Gastrocnemius medialis (tissue), 4 donors: ENCODE measurements around the gene LIFR. TPM values are rescaled to one million over a fixed set of nuclear protein-coding genes. Genes with fewer than 3 reads are reported as not detected.

Experiments
- ATAC-seq, 2 donors: fragments of 150-250 bp; one replicate each; pipeline ENCODE4 v1.9.1; 2016
- DNase-seq, 2 donors: peaks; one replicate each; pipeline ENCODE4 v3.0.0-alpha.2; 2019
- H3K27ac ChIP-seq, 4 donors: fragments of 200-600 bp; sonication (generic); 1 replicate in 1 of 4; 2 replicates in 3 of 4; pipeline ENCODE4 v1.5.1; 2016 to 2018; ENCODE audit warnings: mild to moderate bottlenecking in 2 of 4, moderate library complexity in 1 of 4
- H3K27me3 ChIP-seq, 3 donors: fragments of 200-600 bp; sonication (generic) in 2 of 3; 1 replicate in 1 of 3; 2 replicates in 2 of 3; pipeline versions ENCODE4 v1.5.1 to v1.6.0; 2016 to 2019; ENCODE audit warnings: mild to moderate bottlenecking in 1 of 3, moderate library complexity in 1 of 3
- H3K36me3 ChIP-seq, 2 donors: fragments of 200-600 bp; sonication (generic) in 1 of 2; one replicate each; pipeline ENCODE4 v1.5.1; 2017 to 2018
- H3K4me1 ChIP-seq, 2 donors: fragments of 200-600 bp; sonication (generic) in 1 of 2; one replicate each; pipeline ENCODE4 v1.5.1; 2016 to 2017; ENCODE audit warnings: mild to moderate bottlenecking in 2 of 2
- H3K4me3 ChIP-seq, 4 donors: fragments of 200-600 bp; sonication (generic) in 3 of 4; 1 replicate in 1 of 4; 2 replicates in 3 of 4; pipeline ENCODE4 v1.5.1; 2016 to 2019; ENCODE audit warnings: mild to moderate bottlenecking in 2 of 4
- H3K9me3 ChIP-seq, 3 donors: fragments of 200-600 bp; sonication (generic) in 2 of 3; 1 replicate in 1 of 3; 2 replicates in 2 of 3; pipeline ENCODE4 v1.5.1; 2016 to 2019
- POLR2A ChIP-seq, 2 donors: fragments of 450-650 bp; IDR thresholded peaks; one replicate each; pipeline ENCODE4 v1.6.1; 2017; ENCODE audit warnings: antibody characterized with exemption in 2 of 2, mild to moderate bottlenecking in 2 of 2, moderate library complexity in 2 of 2
- in situ Hi-C, 4 donors: fragments of 200-750 bp; cut with MboI; loops; one replicate each; pipeline versions ENCODE4 v1.15.0 to v1.8.0; 2017; ENCODE audit warnings: low sequenced_read_pairs in 4 of 4
- intact Hi-C: fragments of 100-400 bp; cut with DNase I; formaldehyde crosslinking; loops from one replicate; pipeline ENCODE4 v1.15.1; 2023; ENCODE audit warnings: low total_unique reads
- total RNA-seq, 4 donors: library from RNA; depleted of rRNA; stranded (reverse); fragments of >200 nt; gene quantifications; one replicate each; pipeline versions ENCODE4 v1.1.0 to v1.2.3, GENCODE V29; 2016
- TF ChIP-seq, protein P1 (sequence below), 5 experiments: fragments of 450-650 bp in 3 of 5; fragments of 200-600 bp in 2 of 5; sonication (generic) in 2 of 5; IDR thresholded peaks in 4 of 5; conservative IDR thresholded peaks in 1 of 5; 1 replicate in 4 of 5; 2 replicates in 1 of 5; pipeline ENCODE4 v1.5.1; 2016 to 2019; ENCODE audit warnings: antibody characterized with exemption in 5 of 5, mild to moderate bottlenecking in 3 of 5, moderate library complexity in 3 of 5

LIFR gene
- total RNA-seq, 4 donors from 2014 or later: 80.0 to 233 (median 89.5) TPM

- Histone ChIP-seq H3K4me1 (peaks cover 24 to 26% of the 10 kb centered on the region in 2 donors), H3K9me3 (no peaks in the 10 kb centered on the region), H3K36me3 (no peaks in the 10 kb centered on the region), H3K4me3 (no peak overlapping the region), H3K27ac (peak overlapping the region in 1 of 4 donors; percentile 18), H3K27me3 (no peaks in the 10 kb centered on the region)
- intact Hi-C loops: loop anchor here (5.0 to 10.0 kb wide), 3 partner anchors 34 to 609 kb away; no protein-coding TSS in a partner anchor
- no peak for ATAC-seq
- DNase-seq: no peak
- TF ChIP-seq, protein P1, sequence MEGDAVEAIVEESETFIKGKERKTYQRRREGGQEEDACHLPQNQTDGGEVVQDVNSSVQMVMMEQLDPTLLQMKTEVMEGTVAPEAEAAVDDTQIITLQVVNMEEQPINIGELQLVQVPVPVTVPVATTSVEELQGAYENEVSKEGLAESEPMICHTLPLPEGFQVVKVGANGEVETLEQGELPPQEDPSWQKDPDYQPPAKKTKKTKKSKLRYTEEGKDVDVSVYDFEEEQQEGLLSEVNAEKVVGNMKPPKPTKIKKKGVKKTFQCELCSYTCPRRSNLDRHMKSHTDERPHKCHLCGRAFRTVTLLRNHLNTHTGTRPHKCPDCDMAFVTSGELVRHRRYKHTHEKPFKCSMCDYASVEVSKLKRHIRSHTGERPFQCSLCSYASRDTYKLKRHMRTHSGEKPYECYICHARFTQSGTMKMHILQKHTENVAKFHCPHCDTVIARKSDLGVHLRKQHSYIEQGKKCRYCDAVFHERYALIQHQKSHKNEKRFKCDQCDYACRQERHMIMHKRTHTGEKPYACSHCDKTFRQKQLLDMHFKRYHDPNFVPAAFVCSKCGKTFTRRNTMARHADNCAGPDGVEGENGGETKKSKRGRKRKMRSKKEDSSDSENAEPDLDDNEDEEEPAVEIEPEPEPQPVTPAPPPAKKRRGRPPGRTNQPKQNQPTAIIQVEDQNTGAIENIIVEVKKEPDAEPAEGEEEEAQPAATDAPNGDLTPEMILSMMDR (IDR thresholded peaks at IDR 0.05 in 4 of 5, conservative IDR thresholded peaks at IDR 0.05 in 1 of 5): no peak
- in situ Hi-C loops: loop anchor here in 3 of 4 donors (5.0 to 10.0 kb wide), 3 partner anchors 91 to 364 kb away; no protein-coding TSS in a partner anchor
Measured at GRCh38 chr5:38443390-38443789, 113.1 kb downstream of the LIFR start.

- Histone ChIP-seq H3K4me1 (peaks cover 12 to 14% of the 10 kb centered on the region in 2 donors), H3K9me3 (no peaks in the 10 kb centered on the region), H3K27ac (peak overlapping the region in 2 of 4 donors; percentile 23 to 39), H3K36me3 (no peaks in the 10 kb centered on the region), H3K4me3 (no peak overlapping the region), H3K27me3 (no peaks in the 10 kb centered on the region)
- in situ Hi-C loops: loop anchor here in 3 of 4 donors (5.0 to 10.0 kb wide), 3 partner anchors 93 to 365 kb away; no protein-coding TSS in a partner anchor
- TF ChIP-seq, protein P1 (IDR thresholded peaks at IDR 0.05 in 4 of 5, conservative IDR thresholded peaks at IDR 0.05 in 1 of 5): no peak
- TF ChIP-seq POLR2A (IDR thresholded peaks at IDR 0.05): no peak
- intact Hi-C loops: loop anchor here (5.0 to 10.0 kb wide), 3 partner anchors 35 to 607 kb away; no protein-coding TSS in a partner anchor
- DNase-seq (no peak), ATAC-seq (no peak)
Measured at GRCh38 chr5:38442247-38442573, 114.2 kb downstream of the LIFR start.

- no peaks in the 10 kb centered on the region for H3K27me3 ChIP-seq
- no peak overlapping the region for H3K4me3 ChIP-seq
- no peaks in the 10 kb centered on the region for H3K36me3 ChIP-seq
- DNase-seq: peak; percentile 78 to 88
- H3K9me3 ChIP-seq: no peaks in the 10 kb centered on the region
- peak; percentile 84 to 85 for ATAC-seq
- intact Hi-C loops (loop anchor here (1.0 to 10.0 kb wide), 6 partner anchors 36 to 607 kb away; no protein-coding TSS in a partner anchor), in situ Hi-C loops (loop anchor here in 3 of 4 donors (5.0 to 10.0 kb wide), 3 partner anchors 93 to 366 kb away; no protein-coding TSS in a partner anchor)
- H3K27ac ChIP-seq: peak overlapping the region in 2 of 4 donors; percentile 35 to 39
- TF ChIP-seq POLR2A (IDR thresholded peaks at IDR 0.05): no peak
- TF ChIP-seq, protein P1 (IDR thresholded peaks at IDR 0.05 in 4 of 5, conservative IDR thresholded peaks at IDR 0.05 in 1 of 5): peak; percentile 95 to 98 (median 96)
- peaks cover 6 to 9% of the 10 kb centered on the region in 2 donors for H3K4me1 ChIP-seq
Measured at GRCh38 chr5:38441453-38442246, 114.8 kb downstream of the LIFR start.

GRCh38 chr5:38438757-38439156, 117.7 kb downstream of the LIFR start:
- Histone ChIP-seq H3K9me3 (no peaks in the 10 kb centered on the region), H3K4me1 (peaks cover 0 to 7% of the 10 kb centered on the region in 2 donors), H3K4me3 (no peak overlapping the region), H3K27me3 (no peaks in the 10 kb centered on the region), H3K36me3 (no peaks in the 10 kb centered on the region), H3K27ac (no peak overlapping the region)
- TF ChIP-seq POLR2A (IDR thresholded peaks at IDR 0.05): no peak
- TF ChIP-seq, protein P1 (IDR thresholded peaks at IDR 0.05 in 4 of 5, conservative IDR thresholded peaks at IDR 0.05 in 1 of 5): no peak
- intact Hi-C loops: no loop called here
- DNase-seq: no peak
- no peak for ATAC-seq
- in situ Hi-C loops: loop anchor here (5.0 to 10.0 kb wide), 6 partner anchors 224 to 376 kb away; no protein-coding TSS in a partner anchor
